ENCODE measurements around the gene CSF1.

CSF1 gene

GRCh38 chr1:109922326-109922725, 11.7 kb downstream of the CSF1 start:
- Histone ChIP-seq H3K14ac (ENCODE audit: low read length in 2 of 2) (no peak overlapping the region), H3K4ac (ENCODE audit: low read depth in 1 of 2, low read length in 2 of 2) (no peak overlapping the region), H3K27me3 (ENCODE audit: control insufficient read depth in 1 of 2, insufficient read depth in 1 of 2, low read length in 2 of 2) (no peaks in the 10 kb centered on the region), H4K91ac (ENCODE audit: low read length) (peak overlapping the region; percentile 16), H3K9ac (ENCODE audit: low read length) (no peak overlapping the region), H3K79me1 (replicated peaks; ENCODE audit: low read length, poor library complexity, severe bottlenecking) (peaks cover 7% of the 10 kb centered on the region), H3K18ac (ENCODE audit: low read depth in 1 of 2, low read length in 2 of 2) (no peak overlapping the region), H3K27ac (ENCODE audit: low read length, poor library complexity, severe bottlenecking) (no peak overlapping the region), H3K4me1 (ENCODE audit: control insufficient read depth, insufficient read depth, low read depth, low read length) (peaks cover 1% of the 10 kb centered on the region), H2AK5ac (ENCODE audit: low read length, severe bottlenecking) (no peak overlapping the region), H2BK120ac (ENCODE audit: low read depth, low read length) (no peak overlapping the region), H2BK5ac (ENCODE audit: low read depth, low read length, poor library complexity, severe bottlenecking) (no peak overlapping the region), H3K4me3 (ENCODE audit: insufficient read depth in 1 of 2, low read depth in 1 of 2, low read length in 2 of 2) (no peak overlapping the region), H4K8ac (ENCODE audit: low read length) (no peak overlapping the region), H2BK15ac (ENCODE audit: low read depth, poor library complexity, severe bottlenecking) (no peak overlapping the region), H3K9me3 (ENCODE audit: control insufficient read depth, low read length) (peaks cover 9% of the 10 kb centered on the region), H3K4me2 (ENCODE audit: low read length, poor library complexity, severe bottlenecking) (no peak overlapping the region), H3K36me3 (ENCODE audit: control insufficient read depth in 1 of 2, insufficient read depth in 2 of 2, low read depth in 1 of 2, low read length in 2 of 2) (peaks cover 94 to 99% of the 10 kb centered on the region in 2 experiments), H3K23ac (ENCODE audit: low read length in 2 of 2) (no peak overlapping the region), H2BK12ac (ENCODE audit: low read length in 2 of 2) (peak overlapping the region in 1 of 2 experiments; percentile 18), H2AFZ (ENCODE audit: low read depth, low read length) (no peak overlapping the region)
- 97% methylated on average over 8 of the region's 8 CpGs for WGBS
- DNase-seq = no peak

- Histone ChIP-seq H2BK15ac (ENCODE audit: low read depth, poor library complexity, severe bottlenecking) (no peak overlapping the region), H2AFZ (ENCODE audit: low read depth, low read length) (no peak overlapping the region), H3K4ac (ENCODE audit: low read depth in 1 of 2, low read length in 2 of 2) (no peak overlapping the region), H2BK5ac (ENCODE audit: low read depth, low read length, poor library complexity, severe bottlenecking) (no peak overlapping the region), H2AK5ac (ENCODE audit: low read length, severe bottlenecking) (no peak overlapping the region), H3K18ac (ENCODE audit: low read depth in 1 of 2, low read length in 2 of 2) (no peak overlapping the region), H3K27ac (ENCODE audit: low read length, poor library complexity, severe bottlenecking) (no peak overlapping the region), H2BK12ac (ENCODE audit: low read length in 2 of 2) (peak overlapping the region in 1 of 2 experiments; percentile 21), H3K36me3 (ENCODE audit: control insufficient read depth in 1 of 2, insufficient read depth in 2 of 2, low read depth in 1 of 2, low read length in 2 of 2) (peaks cover 92 to 94% of the 10 kb centered on the region in 2 experiments), H3K4me2 (ENCODE audit: low read length, poor library complexity, severe bottlenecking) (no peak overlapping the region), H3K14ac (ENCODE audit: low read length in 2 of 2) (no peak overlapping the region), H3K79me1 (replicated peaks; ENCODE audit: low read length, poor library complexity, severe bottlenecking) (peaks cover 7% of the 10 kb centered on the region), H3K4me3 (ENCODE audit: insufficient read depth in 1 of 2, low read depth in 1 of 2, low read length in 2 of 2) (no peak overlapping the region), H3K4me1 (ENCODE audit: control insufficient read depth, insufficient read depth, low read depth, low read length) (peaks cover 11% of the 10 kb centered on the region), H3K9me3 (ENCODE audit: control insufficient read depth, low read length) (peaks cover 9% of the 10 kb centered on the region), H4K91ac (ENCODE audit: low read length) (no peak overlapping the region), H3K9ac (ENCODE audit: low read length) (no peak overlapping the region), H2BK120ac (ENCODE audit: low read depth, low read length) (no peak overlapping the region), H4K8ac (ENCODE audit: low read length) (no peak overlapping the region), H3K27me3 (ENCODE audit: control insufficient read depth in 1 of 2, insufficient read depth in 1 of 2, low read length in 2 of 2) (no peaks in the 10 kb centered on the region), H3K23ac (ENCODE audit: low read length in 2 of 2) (peak overlapping the region in 1 of 2 experiments; percentile 6)
- 86% methylated on average over 17 of the region's 17 CpGs for WGBS
- DNase-seq = no peak
Measured at GRCh38 chr1:109923131-109923945, 12.7 kb downstream of the CSF1 start.

- no peak for DNase-seq
- no peak overlapping the region for H4K8ac ChIP-seq (ENCODE audit: low read length)
- H3K14ac ChIP-seq (ENCODE audit: low read length in 2 of 2) = no peak overlapping the region
- no peak overlapping the region for H3K9ac ChIP-seq (ENCODE audit: low read length)
- H3K18ac ChIP-seq (ENCODE audit: low read depth in 1 of 2, low read length in 2 of 2) = no peak overlapping the region
- 97% methylated on average over 12 of the region's 12 CpGs for WGBS
- no peak overlapping the region for H2AK5ac ChIP-seq (ENCODE audit: low read length, severe bottlenecking)
- no peak overlapping the region for H4K91ac ChIP-seq (ENCODE audit: low read length)
- no peak overlapping the region for H2BK120ac ChIP-seq (ENCODE audit: low read depth, low read length)
- H3K23ac ChIP-seq (ENCODE audit: low read length in 2 of 2) = no peak overlapping the region
- H3K36me3 ChIP-seq (ENCODE audit: control insufficient read depth in 1 of 2, insufficient read depth in 2 of 2, low read depth in 1 of 2, low read length in 2 of 2) = peaks cover 92 to 94% of the 10 kb centered on the region in 2 experiments
- H3K27ac ChIP-seq (ENCODE audit: low read length, poor library complexity, severe bottlenecking) = no peak overlapping the region
- H3K79me1 ChIP-seq (replicated peaks; ENCODE audit: low read length, poor library complexity, severe bottlenecking) = peaks cover 5% of the 10 kb centered on the region
- H2AFZ ChIP-seq (ENCODE audit: low read depth, low read length) = no peak overlapping the region
- H3K4me2 ChIP-seq (ENCODE audit: low read length, poor library complexity, severe bottlenecking) = no peak overlapping the region
- H2BK5ac ChIP-seq (ENCODE audit: low read depth, low read length, poor library complexity, severe bottlenecking) = no peak overlapping the region
- no peaks in the 10 kb centered on the region for H3K27me3 ChIP-seq (ENCODE audit: control insufficient read depth in 1 of 2, insufficient read depth in 1 of 2, low read length in 2 of 2)
- H3K4me1 ChIP-seq (ENCODE audit: control insufficient read depth, insufficient read depth, low read depth, low read length) = peaks cover 17% of the 10 kb centered on the region
- H3K4ac ChIP-seq (ENCODE audit: low read depth in 1 of 2, low read length in 2 of 2) = no peak overlapping the region
- no peak overlapping the region for H2BK12ac ChIP-seq (ENCODE audit: low read length in 2 of 2)
- H3K4me3 ChIP-seq (ENCODE audit: insufficient read depth in 1 of 2, low read depth in 1 of 2, low read length in 2 of 2) = no peak overlapping the region
- H3K9me3 ChIP-seq (ENCODE audit: control insufficient read depth, low read length) = peaks cover 9% of the 10 kb centered on the region
- no peak overlapping the region for H2BK15ac ChIP-seq (ENCODE audit: low read depth, poor library complexity, severe bottlenecking)
Measured at GRCh38 chr1:109923946-109924275, 13.3 kb downstream of the CSF1 start.

DNA sequence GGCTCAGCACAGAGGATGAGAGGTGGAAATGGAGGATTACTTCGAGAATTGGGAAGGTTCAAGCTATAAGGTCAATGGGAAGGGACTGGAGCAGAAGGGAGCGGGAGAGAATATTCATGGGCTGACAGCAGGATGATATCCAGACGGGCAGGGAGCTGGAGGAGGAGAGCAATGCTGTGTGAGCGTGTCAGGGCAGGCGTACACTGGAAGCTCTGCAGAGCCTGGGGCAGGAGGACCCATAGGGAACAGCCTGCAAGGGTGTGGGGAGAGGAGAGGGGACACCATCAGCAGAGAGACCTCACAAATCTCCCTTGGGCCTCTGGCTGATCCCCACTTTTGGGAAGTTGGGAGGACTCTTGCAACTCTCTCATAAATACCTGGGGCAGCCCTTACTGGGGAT, 13.7 kb downstream of the CSF1 start:
- WGBS = 79% methylated on average over 5 of the region's 5 CpGs
- Histone ChIP-seq H2AFZ (ENCODE audit: low read depth, low read length) (no peak overlapping the region), H3K36me3 (ENCODE audit: control insufficient read depth in 1 of 2, insufficient read depth in 2 of 2, low read depth in 1 of 2, low read length in 2 of 2) (peaks cover 92 to 94% of the 10 kb centered on the region in 2 experiments), H2BK12ac (ENCODE audit: low read length in 2 of 2) (peak overlapping the region in 1 of 2 experiments; percentile 65), H2BK15ac (ENCODE audit: low read depth, poor library complexity, severe bottlenecking) (no peak overlapping the region), H3K9ac (ENCODE audit: low read length) (no peak overlapping the region), H3K4me2 (ENCODE audit: low read length, poor library complexity, severe bottlenecking) (no peak overlapping the region), H3K4me3 (ENCODE audit: insufficient read depth in 1 of 2, low read depth in 1 of 2, low read length in 2 of 2) (no peak overlapping the region), H3K27ac (ENCODE audit: low read length, poor library complexity, severe bottlenecking) (no peak overlapping the region), H3K79me1 (replicated peaks; ENCODE audit: low read length, poor library complexity, severe bottlenecking) (peaks cover 5% of the 10 kb centered on the region), H4K8ac (ENCODE audit: low read length) (no peak overlapping the region), H2BK5ac (ENCODE audit: low read depth, low read length, poor library complexity, severe bottlenecking) (no peak overlapping the region), H3K23ac (ENCODE audit: low read length in 2 of 2) (no peak overlapping the region), H3K4ac (ENCODE audit: low read depth in 1 of 2, low read length in 2 of 2) (peak overlapping the region in 1 of 2 experiments; percentile 13), H3K9me3 (ENCODE audit: control insufficient read depth, low read length) (peaks cover 9% of the 10 kb centered on the region), H2BK120ac (ENCODE audit: low read depth, low read length) (no peak overlapping the region), H2AK5ac (ENCODE audit: low read length, severe bottlenecking) (no peak overlapping the region), H4K91ac (ENCODE audit: low read length) (no peak overlapping the region), H3K4me1 (ENCODE audit: control insufficient read depth, insufficient read depth, low read depth, low read length) (peaks cover 21% of the 10 kb centered on the region), H3K18ac (ENCODE audit: low read depth in 1 of 2, low read length in 2 of 2) (peak overlapping the region in 1 of 2 experiments; percentile 13), H3K14ac (ENCODE audit: low read length in 2 of 2) (no peak overlapping the region), H3K27me3 (ENCODE audit: control insufficient read depth in 1 of 2, insufficient read depth in 1 of 2, low read length in 2 of 2) (no peaks in the 10 kb centered on the region)
- DNase-seq = no peak

Data from mesenchymal stem cell (in vitro differentiated cells and primary cell).